Aorta (tissue), 5 donors: ENCODE measurements around the gene BLID. TPM values are rescaled to one million over a fixed set of nuclear protein-coding genes. Genes with fewer than 3 reads are reported as not detected.
A peak's percentile ranks its signal among the peaks of the same experiment; 100 is the strongest.

Experiments used
- ATAC-seq: fragments of 200-7000 bp; cut with Tn5 transposase; one replicate; pipeline ENCODE4 v1.9.1; 2022; ENCODE audit warnings: moderate library complexity; ENCODE audit not compliant: low FRiP score
- DNase-seq, 2 donors: peaks; one replicate each; pipeline ENCODE4 v3.0.0-alpha.2; 2020
- H3K27ac ChIP-seq, 2 donors: one replicate each; pipeline ENCODE4 v1.5.1; 2013; ENCODE audit warnings: low read length in 2 of 2, mild to moderate bottlenecking in 2 of 2, moderate library complexity in 2 of 2, control low read depth in 1 of 2, inconsistent platforms in 1 of 2, low read depth in 1 of 2
- H3K27me3 ChIP-seq, 2 donors: one replicate each; pipeline ENCODE4 v1.6.1; 2013; ENCODE audit warnings: control low read depth in 1 of 2, low read length in 1 of 2, mild to moderate bottlenecking in 1 of 2, moderate library complexity in 1 of 2; ENCODE audit not compliant: insufficient read depth in 2 of 2, control insufficient read depth in 1 of 2
- H3K36me3 ChIP-seq, 2 donors: one replicate each; pipeline ENCODE4 v1.6.1; 2013; ENCODE audit warnings: control low read depth in 1 of 2, low read length in 1 of 2, mild to moderate bottlenecking in 1 of 2; ENCODE audit not compliant: insufficient read depth in 2 of 2, control insufficient read depth in 1 of 2
- H3K4me1 ChIP-seq, 2 donors: one replicate each; pipeline ENCODE4 v1.6.1; 2013; ENCODE audit warnings: low read length in 2 of 2, control low read depth in 1 of 2, mild to moderate bottlenecking in 1 of 2, moderate library complexity in 1 of 2; ENCODE audit not compliant: insufficient read depth in 2 of 2, control insufficient read depth in 1 of 2
- H3K4me3 ChIP-seq, 2 donors: one replicate each; pipeline ENCODE4 v1.5.1; 2013; ENCODE audit warnings: low read length in 2 of 2, control low read depth in 1 of 2, mild to moderate bottlenecking in 1 of 2
- H3K9me3 ChIP-seq: one replicate; pipeline ENCODE4 v1.6.1; 2013; ENCODE audit warnings: mild to moderate bottlenecking, low read length; ENCODE audit not compliant: control insufficient read depth
- WGBS, 2 donors: extraction: QIAGEN DNeasy Blood & Tissue Kit; methylation state at CpG; one replicate each; pipeline ENCODE4 v1.1.7; 2013; 5-methylcytosine and 5-hydroxymethylcytosine counted together
- intact Hi-C, 2 donors: fragments of 100-400 bp; cut with DNase I; formaldehyde crosslinking; loops; one replicate each; pipeline versions ENCODE4 v1.14.2 to v1.15.0; 2022
- polyA plus RNA-seq, 2 donors: library from polyadenylated mRNA; stranded (reverse); fragments of 200-250 nt; gene quantifications; one replicate each; pipeline ENCODE4 v1.2.3, GENCODE V29; 2013
- total RNA-seq, 2 donors: library from RNA; stranded (reverse); fragmentation: NEBNext Ultra II Directional; extraction: Animal tissue kit (Norgen Biotek cat#: 25700); gene quantifications; one replicate each; pipeline ENCODE4 v1.2.1, GENCODE V29; 2021
- donor health status: healthy with polysubstance abuse.
- donor health status: Bipolar disorder and iron deficiency.
- donor health status: DM: no; HTN: no; CAD: no.
- donor health status: DM: no; HTN: no; CAD: no.
- donor health status: DM: yes; HTN: yes; CAD: no.

BLID gene
- total and polyA plus RNA-seq, 4 donors: 0.43 to 19.0 (median 9.7) TPM; not detected in 1

DNA sequence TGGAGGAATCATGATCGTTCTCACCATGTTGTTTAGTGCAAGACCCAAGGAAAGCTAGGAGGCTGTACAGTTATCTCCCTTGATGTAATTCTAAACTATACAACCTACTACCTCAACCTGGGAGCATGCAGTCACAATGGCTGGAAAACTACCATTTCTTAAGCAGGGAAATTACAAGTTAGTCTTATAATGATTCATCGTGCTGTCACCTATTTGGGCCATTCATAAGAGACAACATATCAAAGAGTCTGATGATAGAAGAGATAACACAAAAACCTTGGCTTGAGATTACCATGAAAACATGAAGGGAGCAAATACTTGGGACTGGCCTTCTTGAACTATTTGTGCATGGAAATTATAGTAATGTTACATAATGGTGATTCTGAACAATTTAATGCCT is 30.5 kb upstream of the BLID start:
- no peak for DNase-seq
- Histone ChIP-seq H3K36me3 (no peaks in the 10 kb centered on the region), H3K9me3 (no peaks in the 10 kb centered on the region), H3K27ac (no peak overlapping the region), H3K27me3 (no peaks in the 10 kb centered on the region), H3K4me3 (no peak overlapping the region), H3K4me1 (peaks cover 2 to 3% of the 10 kb centered on the region in 2 donors)
- no peak for ATAC-seq
- WGBS, 2 donors: 93 to 95% methylated on average over 2 of the region's 2 CpGs
- intact Hi-C loops: no loop called here

GRCh38 chr11:122145715-122146274 is 29.8 kb upstream of the BLID start:
- DNase-seq (no peak), ATAC-seq (no peak)
- Histone ChIP-seq H3K4me1 (peaks cover 0 to 3% of the 10 kb centered on the region in 2 donors), H3K9me3 (no peaks in the 10 kb centered on the region), H3K27me3 (no peaks in the 10 kb centered on the region), H3K36me3 (no peaks in the 10 kb centered on the region), H3K4me3 (no peak overlapping the region), H3K27ac (no peak overlapping the region)
- intact Hi-C loops: no loop called here

DNA sequence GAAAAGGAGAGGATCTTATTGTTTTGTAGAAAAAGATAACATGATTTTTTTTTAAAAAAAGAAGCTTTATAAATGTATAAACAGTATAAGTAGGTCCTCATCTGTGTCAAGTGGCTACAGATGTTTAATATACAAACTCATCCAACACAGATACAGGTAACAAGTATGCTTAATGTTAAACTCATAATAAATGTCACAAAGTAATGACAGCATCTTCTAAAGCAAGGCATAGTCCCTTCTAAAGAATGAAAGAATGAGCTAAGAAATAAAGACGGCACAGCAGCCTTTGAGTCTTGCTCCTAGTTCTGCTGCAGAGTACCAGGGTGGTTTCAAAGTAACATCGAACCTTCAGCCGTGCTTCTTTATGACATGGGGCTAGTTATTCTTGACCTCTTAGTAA is 28.7 kb upstream of the BLID start:
- DNase-seq: no peak

DNA sequence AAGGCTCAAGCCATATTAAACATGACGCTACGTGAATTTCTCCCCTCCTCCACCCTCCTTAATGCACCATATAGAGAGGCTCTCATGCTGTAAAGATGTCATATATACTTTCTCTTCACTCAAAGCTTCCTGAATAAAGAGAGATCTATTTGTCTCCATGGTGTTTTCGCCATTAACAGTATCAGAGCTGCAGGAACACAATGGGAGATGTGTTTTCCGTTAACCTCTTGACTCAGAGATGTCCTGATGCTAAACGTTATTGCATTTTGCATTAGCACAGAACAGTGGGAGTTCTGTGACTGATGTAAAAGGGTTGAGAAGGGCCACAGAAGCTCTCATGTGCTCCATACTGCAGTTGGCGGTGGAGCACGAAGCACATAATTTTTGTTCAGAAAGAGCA is 25.7 kb upstream of the BLID start:
- no peaks in the 10 kb centered on the region for H3K27me3 ChIP-seq
- ATAC-seq (no peak), DNase-seq (no peak)
- intact Hi-C loops: no loop called here
- peaks cover 0 to 3% of the 10 kb centered on the region in 2 donors for H3K4me1 ChIP-seq
- no peaks in the 10 kb centered on the region for H3K9me3 ChIP-seq
- 75 to 79% methylated on average over 7 of the region's 7 CpGs for WGBS, 2 donors
- H3K4me3 ChIP-seq: no peak overlapping the region
- no peak overlapping the region for H3K27ac ChIP-seq
- H3K36me3 ChIP-seq: no peaks in the 10 kb centered on the region

More for the DNA sequence above, 28.7 kb upstream of the BLID start:
- intact Hi-C loops: no loop called here
- H3K4me1 ChIP-seq: peaks cover 0 to 3% of the 10 kb centered on the region in 2 donors
- H3K9me3 ChIP-seq: no peaks in the 10 kb centered on the region
- no peak overlapping the region for H3K27ac ChIP-seq
- WGBS, 2 donors: 88 to 90% methylated on average over 3 of the region's 3 CpGs
- no peaks in the 10 kb centered on the region for H3K36me3 ChIP-seq
- no peak for ATAC-seq
- no peaks in the 10 kb centered on the region for H3K27me3 ChIP-seq
- no peak overlapping the region for H3K4me3 ChIP-seq

- Histone ChIP-seq H3K4me1 (peaks cover 2 to 5% of the 10 kb centered on the region in 2 donors), H3K27me3 (no peaks in the 10 kb centered on the region), H3K4me3 (no peak overlapping the region), H3K9me3 (no peaks in the 10 kb centered on the region), H3K27ac (no peak overlapping the region), H3K36me3 (no peaks in the 10 kb centered on the region)
- ATAC-seq (no peak), DNase-seq (no peak)
- WGBS, 2 donors: 64% methylated on average over 2 of the region's 2 CpGs
- intact Hi-C loops: no loop called here
These were observed 24.5 kb upstream of the BLID start for GRCh38 chr11:122140500-122140899.

GRCh38 chr11:122139595-122139866 is 23.5 kb upstream of the BLID start:
- Histone ChIP-seq H3K27me3 (no peaks in the 10 kb centered on the region), H3K4me1 (peaks cover 3 to 5% of the 10 kb centered on the region in 2 donors), H3K9me3 (no peaks in the 10 kb centered on the region), H3K36me3 (no peaks in the 10 kb centered on the region), H3K4me3 (no peak overlapping the region), H3K27ac (peak overlapping the region; percentile 57 to 85)
- no peak for DNase-seq
- WGBS, 2 donors: 4 to 12% methylated on average over 1 of the region's 1 CpG
- no peak for ATAC-seq
- intact Hi-C loops: loop anchor here in 1 of 2 donors (5.0 kb wide), 1 partner anchor 48 kb away; no protein-coding TSS in a partner anchor

GRCh38 chr11:122138744-122139594 is 23.0 kb upstream of the BLID start:
- DNase-seq (no peak), ATAC-seq (peak; percentile 63)
- intact Hi-C loops: loop anchor here in 1 of 2 donors (5.0 kb wide), 1 partner anchor 48 kb away; no protein-coding TSS in a partner anchor
- H3K4me3 ChIP-seq: no peak overlapping the region
- WGBS, 2 donors: 50 to 52% methylated on average over 5 of the region's 5 CpGs
- H3K27ac ChIP-seq: peak overlapping the region; percentile 57 to 85
- H3K9me3 ChIP-seq: no peaks in the 10 kb centered on the region
- H3K27me3 ChIP-seq: no peaks in the 10 kb centered on the region
- H3K4me1 ChIP-seq: peaks cover 3 to 5% of the 10 kb centered on the region in 2 donors
- no peaks in the 10 kb centered on the region for H3K36me3 ChIP-seq

GRCh38 chr11:122137078-122137793 is 21.2 kb upstream of the BLID start:
- Histone ChIP-seq H3K4me1 (peaks cover 3 to 5% of the 10 kb centered on the region in 2 donors), H3K4me3 (no peak overlapping the region), H3K36me3 (no peaks in the 10 kb centered on the region), H3K9me3 (no peaks in the 10 kb centered on the region), H3K27me3 (no peaks in the 10 kb centered on the region), H3K27ac (no peak overlapping the region)
- no peak for DNase-seq
- ATAC-seq: peak; percentile 61
- intact Hi-C loops: loop anchor here in 1 of 2 donors (5.0 kb wide), 1 partner anchor 50 kb away; no protein-coding TSS in a partner anchor
- WGBS, 2 donors: 0 to 6% methylated on average over 2 of the region's 2 CpGs
